ENCODE data around the gene HOXB4. TPM values are rescaled to one million over a fixed set of nuclear protein-coding genes. Genes with fewer than 3 reads are reported as not detected.

The HOXB4 gene
- total and polyA plus RNA-seq, 5 donors from 2014 or later = 0.16 to 2.9 (median 0.18) TPM; not detected in 2

DNA sequence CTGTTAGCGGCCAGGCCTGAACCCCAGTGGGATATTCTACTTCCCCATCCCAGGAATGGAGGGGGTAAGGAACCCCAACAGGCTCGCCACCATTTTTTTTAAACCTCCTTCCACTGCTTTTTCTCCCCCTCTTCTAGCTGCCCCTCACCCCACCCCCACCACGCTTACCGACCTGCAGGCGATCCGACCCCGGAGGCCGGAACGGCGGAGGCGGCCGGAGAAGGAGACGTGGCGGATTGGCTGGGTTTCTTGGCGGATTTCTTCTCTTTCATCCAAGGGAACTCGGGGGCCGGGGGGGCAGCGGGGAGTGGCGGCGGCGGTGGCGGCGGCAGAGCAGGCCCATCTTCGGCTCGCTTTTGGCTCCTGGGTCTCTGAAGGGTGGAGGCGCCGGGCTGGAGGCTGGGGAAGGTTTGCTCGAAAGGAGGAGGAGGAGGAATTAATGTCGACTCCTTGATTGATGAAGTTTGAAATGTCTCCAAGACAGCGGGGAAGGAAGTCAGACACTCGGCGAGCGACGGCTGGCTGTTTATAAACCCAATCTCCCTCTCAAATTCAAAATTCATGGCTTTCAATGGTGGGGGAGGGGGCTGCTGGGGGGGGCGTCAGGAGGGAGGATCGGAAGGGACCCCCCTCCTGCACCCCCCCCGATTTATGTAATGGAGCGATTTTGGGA is 33.7 kb downstream of the HOXB4 start:
- H3K27me3 Mint-ChIP-seq = peaks cover 51% of the 10 kb centered on the region
- H3K27me3 ChIP-seq (ENCODE audit: control insufficient read depth, insufficient read depth, low read length) = peaks cover 3% of the 10 kb centered on the region

DNA sequence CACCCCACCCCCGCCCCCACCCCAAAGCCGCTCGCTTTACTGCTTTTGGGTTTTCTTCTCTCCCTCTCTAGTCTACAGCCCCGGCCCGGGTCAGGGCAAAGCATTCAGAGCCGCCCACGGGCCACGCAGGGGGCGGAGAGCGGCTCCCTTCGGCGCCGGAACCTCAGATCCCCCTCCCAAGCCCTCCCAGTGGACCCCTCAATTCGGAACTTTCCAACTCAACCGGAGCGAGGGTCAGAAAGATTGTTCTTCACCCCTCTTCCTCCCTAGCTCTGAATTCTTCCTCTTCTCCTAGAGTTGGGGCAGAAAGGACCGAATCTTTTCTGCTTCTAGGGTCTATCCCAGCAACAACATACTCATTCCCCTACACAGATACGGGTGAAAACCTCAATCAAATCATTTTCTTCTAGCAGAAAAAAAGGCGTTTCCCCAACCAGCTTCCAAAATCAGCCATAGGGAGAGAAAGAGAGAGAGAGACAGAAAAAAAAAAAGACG is 34.2 kb downstream of the HOXB4 start:
- Histone ChIP-seq H3K4me3 (ENCODE audit: low read depth, low read length) (peak overlapping the region; percentile 94), H3K27me3 (ENCODE audit: control insufficient read depth, insufficient read depth, low read length) (peaks cover 3% of the 10 kb centered on the region), H3K36me3 (ENCODE audit: control insufficient read depth, insufficient read depth, low read length) (no peaks in the 10 kb centered on the region), H3K27ac (ENCODE audit: insufficient read depth, low read length, poor library complexity, severe bottlenecking) (peak overlapping the region; percentile 86), H3K4me1 (ENCODE audit: control insufficient read depth, insufficient read depth, low read length, poor library complexity, severe bottlenecking) (peaks cover 58% of the 10 kb centered on the region), H3K9me3 (ENCODE audit: control insufficient read depth in 2 of 2, low read length in 2 of 2) (no peaks in the 10 kb centered on the region)
- H3K4me3 Mint-ChIP-seq = peak overlapping the region; percentile 91 to 99 (median 98)
- peaks cover 11% of the 10 kb centered on the region for H3K36me3 Mint-ChIP-seq
- peaks cover 12 to 65% (median 30%) of the 10 kb centered on the region in 4 donors for H3K4me1 Mint-ChIP-seq
- peak; percentile 29 to 38 for ATAC-seq (ENCODE audit: low read depth in 2 of 2)
- H3K27ac Mint-ChIP-seq = peak overlapping the region; percentile 94 to 97 (median 95)
- DNase-seq = peak in 1 of 3 donors; percentile 29
- H3K9me3 Mint-ChIP-seq = no peaks in the 10 kb centered on the region
- H3K27me3 Mint-ChIP-seq = peaks cover 51% of the 10 kb centered on the region

More for the DNA sequence above, 33.7 kb downstream of the HOXB4 start:
- H3K9me3 Mint-ChIP-seq = no peaks in the 10 kb centered on the region
- no peaks in the 10 kb centered on the region for H3K9me3 ChIP-seq (ENCODE audit: control insufficient read depth in 2 of 2, low read length in 2 of 2)
- H3K4me3 ChIP-seq (ENCODE audit: low read depth, low read length) = peak overlapping the region; percentile 94
- ATAC-seq (ENCODE audit: low read depth in 2 of 2) (no peak), DNase-seq (peak; percentile 28 to 51 (median 41))
- H3K36me3 Mint-ChIP-seq = peaks cover 11% of the 10 kb centered on the region
- peaks cover 12 to 65% (median 30%) of the 10 kb centered on the region in 4 donors for H3K4me1 Mint-ChIP-seq
- peak overlapping the region; percentile 86 for H3K27ac ChIP-seq (ENCODE audit: insufficient read depth, low read length, poor library complexity, severe bottlenecking)
- no peaks in the 10 kb centered on the region for H3K36me3 ChIP-seq (ENCODE audit: control insufficient read depth, insufficient read depth, low read length)
- H3K4me1 ChIP-seq (ENCODE audit: control insufficient read depth, insufficient read depth, low read length, poor library complexity, severe bottlenecking) = peaks cover 60% of the 10 kb centered on the region
- H3K4me3 Mint-ChIP-seq = peak overlapping the region; percentile 91 to 99 (median 98)
- H3K27ac Mint-ChIP-seq = peak overlapping the region; percentile 94 to 97 (median 95)

DNA sequence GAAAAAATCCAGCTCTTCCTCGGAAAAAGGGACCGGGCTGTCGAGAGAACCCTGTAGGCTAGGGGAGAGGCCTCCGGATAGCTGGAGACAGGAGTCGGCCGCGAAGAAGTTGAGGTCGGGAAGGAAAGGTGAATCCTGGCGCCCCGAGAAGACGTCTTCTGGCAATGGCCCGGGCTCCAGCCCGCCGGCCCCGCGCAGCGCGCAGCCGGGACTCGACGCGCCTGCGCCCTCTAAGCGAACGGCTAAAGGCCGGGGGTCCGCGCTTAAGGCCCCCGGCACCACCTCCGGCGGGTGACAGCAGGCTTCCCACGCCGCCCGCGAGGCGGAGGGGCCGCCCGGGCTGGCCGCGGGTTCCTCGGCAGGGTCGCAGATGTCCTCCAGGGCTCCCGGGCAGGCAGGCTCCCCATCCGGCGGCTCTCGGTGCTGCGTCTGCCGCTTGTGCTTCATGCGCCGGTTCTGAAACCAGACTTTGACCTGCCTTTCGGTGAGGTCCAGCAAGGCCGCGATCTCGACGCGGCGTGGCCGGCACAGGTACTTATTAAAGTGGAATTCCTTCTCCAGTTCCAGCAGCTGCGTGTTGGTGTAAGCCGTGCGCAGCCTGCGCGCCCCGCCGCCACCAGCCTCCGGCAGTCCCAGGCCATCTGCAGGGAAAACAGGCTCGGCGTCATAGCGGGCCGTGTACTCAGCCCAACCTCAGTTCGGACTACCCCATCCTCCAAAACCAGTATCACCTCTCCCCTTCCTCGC is 34.9 kb downstream of the HOXB4 start:
- peaks cover 12 to 60% (median 27%) of the 10 kb centered on the region in 4 donors for H3K4me1 Mint-ChIP-seq
- ATAC-seq (ENCODE audit: low read depth in 2 of 2) (peak; percentile 34 to 61), DNase-seq (peak; percentile 29 to 73 (median 63))
- H3K27ac Mint-ChIP-seq = peak overlapping the region; percentile 95 to 97 (median 95)
- peaks cover 51% of the 10 kb centered on the region for H3K27me3 Mint-ChIP-seq
- no peaks in the 10 kb centered on the region for H3K9me3 ChIP-seq (ENCODE audit: control insufficient read depth in 2 of 2, low read length in 2 of 2)
- peak overlapping the region; percentile 86 for H3K4me3 ChIP-seq (ENCODE audit: low read depth, low read length)
- H3K4me3 Mint-ChIP-seq = peak overlapping the region; percentile 98 to 99 (median 98)
- peaks cover 11% of the 10 kb centered on the region for H3K36me3 Mint-ChIP-seq
- no peaks in the 10 kb centered on the region for H3K9me3 Mint-ChIP-seq
- H3K4me1 ChIP-seq (ENCODE audit: control insufficient read depth, insufficient read depth, low read length, poor library complexity, severe bottlenecking) = peaks cover 53% of the 10 kb centered on the region
- no peaks in the 10 kb centered on the region for H3K36me3 ChIP-seq (ENCODE audit: control insufficient read depth, insufficient read depth, low read length)
- H3K27ac ChIP-seq (ENCODE audit: insufficient read depth, low read length, poor library complexity, severe bottlenecking) = peak overlapping the region; percentile 86
- peaks cover 3% of the 10 kb centered on the region for H3K27me3 ChIP-seq (ENCODE audit: control insufficient read depth, insufficient read depth, low read length)

DNA sequence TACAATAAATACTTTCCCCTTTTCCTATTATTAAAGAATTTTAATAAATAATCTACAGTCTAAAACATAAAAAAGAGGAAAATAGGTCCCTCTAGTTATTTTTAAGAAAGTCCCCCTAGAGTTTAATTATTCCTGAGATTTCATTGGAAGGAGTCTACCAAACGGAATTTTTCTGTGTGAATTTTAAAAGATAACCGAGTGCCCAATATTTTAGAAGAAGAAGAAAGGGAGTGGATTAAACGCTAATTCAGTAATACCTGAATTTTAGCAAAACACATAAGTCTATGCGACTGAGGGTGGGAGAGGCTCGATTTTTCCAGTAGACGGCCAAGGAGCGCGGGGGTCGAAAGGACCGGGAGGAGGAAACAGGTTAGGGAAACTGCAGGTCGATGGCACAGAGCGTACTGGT is 35.4 kb downstream of the HOXB4 start:
- H3K4me3 Mint-ChIP-seq = peak overlapping the region; percentile 98 to 99 (median 98)
- peaks cover 11% of the 10 kb centered on the region for H3K36me3 Mint-ChIP-seq
- peaks cover 49% of the 10 kb centered on the region for H3K4me1 ChIP-seq (ENCODE audit: control insufficient read depth, insufficient read depth, low read length, poor library complexity, severe bottlenecking)
- ATAC-seq (ENCODE audit: low read depth in 2 of 2) (no peak), DNase-seq (no peak)
- H3K27ac Mint-ChIP-seq = peak overlapping the region; percentile 94 to 97 (median 95)
- H3K36me3 ChIP-seq (ENCODE audit: control insufficient read depth, insufficient read depth, low read length) = no peaks in the 10 kb centered on the region
- H3K9me3 ChIP-seq (ENCODE audit: control insufficient read depth in 2 of 2, low read length in 2 of 2) = no peaks in the 10 kb centered on the region
- peaks cover 3% of the 10 kb centered on the region for H3K27me3 ChIP-seq (ENCODE audit: control insufficient read depth, insufficient read depth, low read length)
- H3K4me3 ChIP-seq (ENCODE audit: low read depth, low read length) = peak overlapping the region; percentile 86
- H3K27ac ChIP-seq (ENCODE audit: insufficient read depth, low read length, poor library complexity, severe bottlenecking) = peak overlapping the region; percentile 86
- no peaks in the 10 kb centered on the region for H3K9me3 Mint-ChIP-seq
- H3K4me1 Mint-ChIP-seq = peaks cover 10 to 54% (median 23%) of the 10 kb centered on the region in 4 donors
- H3K27me3 Mint-ChIP-seq = peaks cover 52% of the 10 kb centered on the region

DNA sequence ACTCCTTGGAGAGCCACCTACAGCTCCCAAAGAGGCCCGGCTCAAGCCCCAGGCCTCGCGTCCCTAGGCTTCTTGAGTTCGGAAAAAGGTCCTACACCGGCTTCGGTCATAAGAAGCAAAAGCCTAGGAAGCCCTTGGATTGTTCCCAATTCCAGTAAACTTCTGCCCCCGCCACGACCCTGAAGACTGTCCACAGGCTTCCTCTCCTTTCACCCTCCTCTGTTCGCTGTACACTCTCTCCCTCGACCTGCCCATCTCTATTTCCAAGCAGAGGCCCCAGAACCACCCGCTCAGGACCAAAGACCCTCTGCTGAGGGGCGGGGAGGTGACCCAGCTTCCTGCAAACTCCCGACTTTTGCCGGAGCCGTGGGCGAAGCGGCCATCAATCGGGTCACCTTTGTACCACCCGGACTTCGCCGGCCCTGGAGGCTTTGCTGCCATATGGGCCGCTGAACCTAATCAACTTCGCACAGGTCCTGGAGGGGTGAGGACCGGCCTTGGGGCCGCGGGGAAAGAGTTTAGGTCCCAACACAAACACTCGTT is 36.0 kb downstream of the HOXB4 start:
- H3K27me3 Mint-ChIP-seq = peaks cover 56% of the 10 kb centered on the region
- Histone ChIP-seq H3K4me3 (ENCODE audit: low read depth, low read length) (peak overlapping the region; percentile 86), H3K4me1 (ENCODE audit: control insufficient read depth, insufficient read depth, low read length, poor library complexity, severe bottlenecking) (peaks cover 44% of the 10 kb centered on the region), H3K36me3 (ENCODE audit: control insufficient read depth, insufficient read depth, low read length) (no peaks in the 10 kb centered on the region), H3K9me3 (ENCODE audit: control insufficient read depth in 2 of 2, low read length in 2 of 2) (no peaks in the 10 kb centered on the region), H3K27me3 (ENCODE audit: control insufficient read depth, insufficient read depth, low read length) (peaks cover 3% of the 10 kb centered on the region), H3K27ac (ENCODE audit: insufficient read depth, low read length, poor library complexity, severe bottlenecking) (peak overlapping the region; percentile 86)
- peak overlapping the region; percentile 97 to 100 (median 99) for H3K27ac Mint-ChIP-seq
- DNase-seq = peak in 2 of 3 donors; percentile 28 to 49
- H3K9me3 Mint-ChIP-seq = no peaks in the 10 kb centered on the region
- peaks cover 11% of the 10 kb centered on the region for H3K36me3 Mint-ChIP-seq
- peaks cover 6 to 49% (median 17%) of the 10 kb centered on the region in 4 donors for H3K4me1 Mint-ChIP-seq
- peak overlapping the region; percentile 96 to 99 (median 98) for H3K4me3 Mint-ChIP-seq
- no peak for ATAC-seq (ENCODE audit: low read depth in 2 of 2)

DNA sequence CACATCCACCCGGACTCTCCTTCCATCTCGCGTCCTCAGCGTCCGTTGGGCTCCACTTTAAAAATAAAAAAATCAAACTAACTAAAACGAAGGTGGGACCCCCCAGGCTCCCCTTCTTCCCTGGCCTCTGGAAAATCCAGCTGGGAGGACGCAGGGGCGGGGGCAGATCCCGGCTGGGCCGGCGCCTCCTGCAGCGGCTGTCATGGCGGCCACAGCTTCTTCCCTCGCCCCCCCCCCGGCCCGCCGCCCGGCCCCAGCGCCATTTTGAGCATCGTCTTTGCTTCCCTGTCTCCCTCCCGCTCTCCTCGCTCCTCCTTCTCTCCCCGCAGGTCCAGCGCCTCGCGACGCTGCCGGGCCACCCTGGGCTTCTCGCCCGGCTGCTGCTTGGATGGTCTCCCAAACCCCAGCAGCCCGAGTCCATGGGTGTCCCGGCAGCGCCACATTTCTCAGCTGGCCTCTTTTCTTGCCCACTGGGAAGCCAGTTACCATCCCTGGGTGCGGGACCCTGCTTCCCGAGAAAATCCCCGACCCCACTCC is 36.5 kb downstream of the HOXB4 start:
- Mint-ChIP-seq H3K27me3 (peaks cover 55% of the 10 kb centered on the region), H3K9me3 (no peaks in the 10 kb centered on the region), H3K36me3 (peaks cover 11% of the 10 kb centered on the region), H3K4me3 (peak overlapping the region; percentile 96 to 99 (median 98)), H3K4me1 (peaks cover 4 to 45% (median 16%) of the 10 kb centered on the region in 4 donors), H3K27ac (peak overlapping the region; percentile 97 to 100 (median 99))
- H3K4me1 ChIP-seq (ENCODE audit: control insufficient read depth, insufficient read depth, low read length, poor library complexity, severe bottlenecking) = peaks cover 39% of the 10 kb centered on the region
- H3K9me3 ChIP-seq (ENCODE audit: control insufficient read depth in 2 of 2, low read length in 2 of 2) = no peaks in the 10 kb centered on the region
- DNase-seq (peak; percentile 30 to 55 (median 52)), ATAC-seq (ENCODE audit: low read depth in 2 of 2) (peak in 1 of 2 donors; percentile 35)
- H3K27me3 ChIP-seq (ENCODE audit: control insufficient read depth, insufficient read depth, low read length) = peaks cover 3% of the 10 kb centered on the region
- no peaks in the 10 kb centered on the region for H3K36me3 ChIP-seq (ENCODE audit: control insufficient read depth, insufficient read depth, low read length)
- H3K4me3 ChIP-seq (ENCODE audit: low read depth, low read length) = peak overlapping the region; percentile 86
- H3K27ac ChIP-seq (ENCODE audit: insufficient read depth, low read length, poor library complexity, severe bottlenecking) = peak overlapping the region; percentile 86

DNA sequence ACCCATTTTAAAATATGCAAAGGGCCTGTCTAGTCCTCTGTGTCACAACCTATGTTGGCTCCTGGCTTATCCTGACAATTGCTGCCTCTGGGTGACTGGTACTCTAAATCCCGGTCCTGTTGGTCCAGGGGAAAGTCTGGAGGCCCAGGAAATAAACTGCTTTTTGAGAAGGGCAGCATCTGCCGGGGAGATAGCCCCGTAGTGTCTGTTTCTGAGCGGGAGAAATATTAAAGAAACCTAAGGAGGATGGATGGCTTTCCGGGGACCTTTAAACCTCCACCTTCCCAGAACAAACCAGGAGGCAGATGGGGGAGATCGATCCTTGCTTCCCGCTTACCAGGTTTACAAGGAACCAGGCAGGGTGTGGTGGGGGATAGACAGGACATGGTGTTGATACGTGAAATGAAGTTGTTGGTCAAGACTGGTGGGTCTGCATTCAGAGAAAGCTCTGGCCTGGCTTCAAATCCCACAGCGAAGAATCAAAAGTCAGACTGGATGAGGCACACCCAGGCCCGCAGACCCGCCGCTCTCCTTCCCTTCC is 37.0 kb downstream of the HOXB4 start:
- Histone ChIP-seq H3K27ac (ENCODE audit: insufficient read depth, low read length, poor library complexity, severe bottlenecking) (peak overlapping the region; percentile 86), H3K9me3 (ENCODE audit: control insufficient read depth in 2 of 2, low read length in 2 of 2) (no peaks in the 10 kb centered on the region), H3K4me1 (ENCODE audit: control insufficient read depth, insufficient read depth, low read length, poor library complexity, severe bottlenecking) (peaks cover 34% of the 10 kb centered on the region), H3K36me3 (ENCODE audit: control insufficient read depth, insufficient read depth, low read length) (no peaks in the 10 kb centered on the region), H3K27me3 (ENCODE audit: control insufficient read depth, insufficient read depth, low read length) (peaks cover 3% of the 10 kb centered on the region), H3K4me3 (ENCODE audit: low read depth, low read length) (peak overlapping the region; percentile 80)
- DNase-seq (peak in 2 of 3 donors; percentile 18 to 29), ATAC-seq (ENCODE audit: low read depth in 2 of 2) (no peak)
- Mint-ChIP-seq H3K9me3 (no peaks in the 10 kb centered on the region), H3K4me1 (peaks cover 4 to 40% (median 13%) of the 10 kb centered on the region in 4 donors), H3K27me3 (peaks cover 49% of the 10 kb centered on the region), H3K36me3 (peaks cover 11% of the 10 kb centered on the region), H3K4me3 (peak overlapping the region; percentile 96 to 99 (median 98)), H3K27ac (peak overlapping the region; percentile 97 to 100 (median 99))
